ENCODE measurements around the gene SOBP.

SOBP gene

GRCh38 chr6:107646776-107647438 lies 157.0 kb downstream of the SOBP start:
- Histone ChIP-seq H2AFZ (ENCODE audit: low read depth, low read length) (no peak overlapping the region), H3K4me2 (ENCODE audit: insufficient read depth, low read length) (no peak overlapping the region), H3K27me3 (ENCODE audit: insufficient read depth, low read length, poor library complexity) (no peaks in the 10 kb centered on the region), H4K20me1 (ENCODE audit: insufficient read depth, low read length) (no peaks in the 10 kb centered on the region), H3K79me2 (ENCODE audit: insufficient read depth, low read length) (no peaks in the 10 kb centered on the region), H3K27ac (ENCODE audit: low read length) (no peak overlapping the region), H3K4me1 (ENCODE audit: insufficient read depth, low read length) (no peaks in the 10 kb centered on the region), H3K9ac (ENCODE audit: low read depth, low read length) (no peak overlapping the region), H3K4me3 (ENCODE audit: low read depth in 1 of 2, low read length in 2 of 2) (no peak overlapping the region), H3K36me3 (ENCODE audit: insufficient read depth, low read length) (no peaks in the 10 kb centered on the region), H3K9me3 (ENCODE audit: insufficient read depth, low read length, severe bottlenecking) (no peaks in the 10 kb centered on the region)
- TF ChIP-seq EZH2 (IDR thresholded peaks at IDR 0.05; ENCODE audit: borderline replicate concordance, low read depth, low read length, severe bottlenecking) (no peak), CTCF (IDR thresholded peaks at IDR 0.05; ENCODE audit: borderline replicate concordance, extremely low read depth, low read length, poor library complexity, severe bottlenecking) (no peak)
- ATAC-seq (ENCODE audit: insufficient read depth, low read depth) (no peak), DNase-seq (no peak)

GRCh38 chr6:107647439-107647948 lies 157.6 kb downstream of the SOBP start:
- TF ChIP-seq EZH2 (IDR thresholded peaks at IDR 0.05; ENCODE audit: borderline replicate concordance, low read depth, low read length, severe bottlenecking) (no peak), CTCF (IDR thresholded peaks at IDR 0.05; ENCODE audit: borderline replicate concordance, extremely low read depth, low read length, poor library complexity, severe bottlenecking) (no peak)
- Histone ChIP-seq H3K4me1 (ENCODE audit: insufficient read depth, low read length) (no peaks in the 10 kb centered on the region), H3K4me3 (ENCODE audit: low read depth in 1 of 2, low read length in 2 of 2) (no peak overlapping the region), H2AFZ (ENCODE audit: low read depth, low read length) (no peak overlapping the region), H3K9me3 (ENCODE audit: insufficient read depth, low read length, severe bottlenecking) (no peaks in the 10 kb centered on the region), H3K36me3 (ENCODE audit: insufficient read depth, low read length) (no peaks in the 10 kb centered on the region), H4K20me1 (ENCODE audit: insufficient read depth, low read length) (no peaks in the 10 kb centered on the region), H3K79me2 (ENCODE audit: insufficient read depth, low read length) (no peaks in the 10 kb centered on the region), H3K9ac (ENCODE audit: low read depth, low read length) (no peak overlapping the region), H3K27me3 (ENCODE audit: insufficient read depth, low read length, poor library complexity) (no peaks in the 10 kb centered on the region), H3K4me2 (ENCODE audit: insufficient read depth, low read length) (no peak overlapping the region), H3K27ac (ENCODE audit: low read length) (no peak overlapping the region)
- ATAC-seq (ENCODE audit: insufficient read depth, low read depth) (no peak), DNase-seq (no peak)

GRCh38 chr6:107648983-107649382 lies 159.1 kb downstream of the SOBP start:
- Histone ChIP-seq H3K4me1 (ENCODE audit: insufficient read depth, low read length) (no peaks in the 10 kb centered on the region), H3K9ac (ENCODE audit: low read depth, low read length) (no peak overlapping the region), H4K20me1 (ENCODE audit: insufficient read depth, low read length) (no peaks in the 10 kb centered on the region), H3K27ac (ENCODE audit: low read length) (no peak overlapping the region), H2AFZ (ENCODE audit: low read depth, low read length) (no peak overlapping the region), H3K27me3 (ENCODE audit: insufficient read depth, low read length, poor library complexity) (no peaks in the 10 kb centered on the region), H3K4me3 (ENCODE audit: low read depth in 1 of 2, low read length in 2 of 2) (no peak overlapping the region), H3K79me2 (ENCODE audit: insufficient read depth, low read length) (no peaks in the 10 kb centered on the region), H3K4me2 (ENCODE audit: insufficient read depth, low read length) (no peak overlapping the region), H3K36me3 (ENCODE audit: insufficient read depth, low read length) (no peaks in the 10 kb centered on the region), H3K9me3 (ENCODE audit: insufficient read depth, low read length, severe bottlenecking) (no peaks in the 10 kb centered on the region)
- ATAC-seq (ENCODE audit: insufficient read depth, low read depth) (no peak), DNase-seq (no peak)
- no peak for TF ChIP-seq EZH2 (IDR thresholded peaks at IDR 0.05; ENCODE audit: borderline replicate concordance, low read depth, low read length, severe bottlenecking)
- TF ChIP-seq CTCF (IDR thresholded peaks at IDR 0.05; ENCODE audit: borderline replicate concordance, extremely low read depth, low read length, poor library complexity, severe bottlenecking) = no peak
